Subcutaneous adipose tissue (tissue), 4 donors: ENCODE data around the gene NETO1. TPM values are rescaled to one million over a fixed set of nuclear protein-coding genes. Genes with fewer than 3 reads are reported as not detected.

Experiments used
- CTCF ChIP-seq: fragments of 450-650 bp; IDR thresholded peaks from one replicate; pipeline ENCODE4 v1.5.1; 2016; ENCODE audit warnings: low read depth, mild to moderate bottlenecking, control low read depth, antibody characterized with exemption, moderate library complexity
- total RNA-seq, 4 donors: library from RNA; depleted of rRNA; stranded (reverse); fragments of >200 nt; gene quantifications; one replicate each; pipeline ENCODE4 v1.1.0, GENCODE V29; 2016

The NETO1 gene
- total RNA-seq, 4 donors from 2014 or later = 0.51 to 16.8 (median 2.4) TPM; not detected in 1

GRCh38 chr18:72863754-72864153, 4.0 kb downstream of the NETO1 start:
- TF ChIP-seq CTCF = no peak

- TF ChIP-seq CTCF = no peak
Observed at GRCh38 chr18:72859088-72859487, 8.7 kb downstream of the NETO1 start.

- TF ChIP-seq CTCF = no peak
Observed at GRCh38 chr18:72849671-72850070, 18.1 kb downstream of the NETO1 start.

- TF ChIP-seq CTCF = no peak
Observed at GRCh38 chr18:72848503-72849237, 19.1 kb downstream of the NETO1 start.

GRCh38 chr18:72847771-72848170, 20.0 kb downstream of the NETO1 start:
- TF ChIP-seq CTCF = no peak

- TF ChIP-seq CTCF = no peak
Observed at GRCh38 chr18:72846736-72847533, 20.9 kb downstream of the NETO1 start.

- TF ChIP-seq CTCF = no peak
Observed at GRCh38 chr18:72843743-72844142, 24.0 kb downstream of the NETO1 start.
